H4 (cell line): Measurements from ENCODE around the gene PRKCE. TPM values are rescaled to one million over a fixed set of nuclear protein-coding genes. Genes with fewer than 3 reads are reported as not detected.

Experiments
- DNase-seq: peaks from one replicate; pipeline ENCODE4 v3.0.0-alpha.2; 2015; ENCODE audit warnings: low spot score
- total RNA-seq: library from RNA; depleted of rRNA; stranded (reverse); fragments of >200 nt; shearing (Covaris generic); gene quantifications from 2 replicates; pipeline ENCODE4 v1.2.3, GENCODE V29; 2014

Gene PRKCE
- total RNA-seq, 1 experiment from 2014 or later, result 22.4 TPM

- DNase-seq, result no peak
Observed at GRCh38 chr2:45834372-45834771, 182.9 kb downstream of the PRKCE start.

DNA sequence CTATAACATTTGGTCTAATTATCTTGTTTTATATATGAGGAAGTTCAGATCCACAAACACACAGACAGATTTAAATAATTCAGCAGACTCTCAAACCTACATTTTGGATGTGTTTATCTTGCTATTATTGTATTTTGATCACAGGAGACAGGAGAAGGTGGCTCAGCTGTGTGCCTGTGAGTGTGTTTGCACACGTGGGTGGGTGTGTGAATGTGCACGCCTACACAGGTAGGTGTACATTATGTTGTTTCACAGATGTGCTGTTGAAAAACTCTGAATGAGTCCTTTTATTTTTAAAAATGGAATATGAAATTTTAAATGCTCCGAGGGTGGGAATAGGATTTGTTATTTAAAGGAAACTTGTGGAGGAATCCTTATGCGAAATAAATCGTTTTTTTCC lies 183.4 kb downstream of the PRKCE start:
- DNase-seq, result no peak

GRCh38 chr2:45836316-45836715 lies 184.8 kb downstream of the PRKCE start:
- no peak for DNase-seq

DNA sequence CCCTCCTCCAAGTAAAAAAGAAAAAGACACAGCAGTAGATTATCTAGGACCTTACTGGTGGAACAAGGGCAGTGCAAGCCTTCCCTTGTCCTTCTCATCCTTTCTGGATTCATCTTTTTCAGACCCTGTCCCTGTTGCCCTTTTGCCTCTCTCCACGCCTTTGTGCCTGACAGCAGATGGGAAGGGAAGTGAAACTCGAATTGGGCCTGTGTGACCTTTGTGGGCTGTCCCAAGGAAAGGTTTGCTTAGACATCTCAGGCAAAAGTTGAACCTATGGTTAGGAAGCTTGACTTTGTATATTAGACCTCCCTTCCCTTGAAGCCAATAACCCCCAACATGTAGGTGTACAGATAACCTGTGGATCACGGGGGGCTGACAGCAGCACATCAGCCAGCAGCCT lies 185.3 kb downstream of the PRKCE start:
- no peak for DNase-seq

DNA sequence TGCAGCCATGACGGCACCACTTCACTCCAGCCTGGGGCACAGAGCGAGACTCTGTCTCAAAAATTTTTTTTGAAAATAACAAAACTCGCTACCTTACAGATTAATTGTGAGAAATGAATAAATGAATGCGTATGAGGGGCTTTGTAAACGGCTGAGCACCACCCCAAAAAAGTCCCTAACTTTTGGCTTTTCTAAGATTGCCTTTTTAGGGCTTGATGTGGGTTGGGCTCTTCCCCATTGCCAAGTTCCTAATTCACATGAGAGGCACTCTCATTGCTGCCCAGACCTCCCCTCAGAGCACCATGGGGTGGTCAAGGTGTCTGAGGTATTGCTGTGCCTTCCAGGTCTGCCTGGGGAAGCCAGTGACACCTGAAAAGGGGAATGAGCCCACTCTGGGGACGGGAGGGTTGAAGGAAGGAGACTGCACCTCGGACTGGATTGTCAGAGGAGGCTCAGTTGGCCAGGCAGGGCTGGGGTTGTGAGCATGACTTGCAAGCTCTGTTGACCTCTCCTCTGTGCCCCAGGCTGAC lies 186.4 kb downstream of the PRKCE start:
- DNase-seq, result no peak

GRCh38 chr2:45839508-45840251 lies 188.2 kb downstream of the PRKCE start:
- no peak for DNase-seq

DNA sequence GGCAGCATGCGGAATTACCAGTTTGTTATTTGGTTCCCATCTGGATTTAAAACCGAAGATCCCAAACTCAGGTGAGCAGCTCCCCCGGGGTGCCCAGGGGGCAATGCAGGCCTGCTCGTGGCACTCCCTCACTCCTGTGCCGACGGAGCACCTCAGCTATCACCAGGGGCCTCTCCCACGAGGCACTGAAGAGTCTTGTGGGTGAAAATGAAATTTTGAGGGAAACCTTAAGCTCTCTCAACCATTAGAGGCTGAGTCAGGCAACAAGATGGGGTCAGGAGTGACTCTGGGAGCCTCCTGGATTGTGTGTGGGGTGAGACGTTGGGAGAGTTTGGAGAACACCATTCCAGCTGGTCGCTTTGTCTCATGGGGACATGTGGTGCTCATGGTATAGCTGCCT lies 189.0 kb downstream of the PRKCE start:
- DNase-seq, result no peak

- no peak for DNase-seq
Observed at GRCh38 chr2:45841752-45842407, 190.4 kb downstream of the PRKCE start.

GRCh38 chr2:45843136-45843535 lies 191.7 kb downstream of the PRKCE start:
- no peak for DNase-seq

DNA sequence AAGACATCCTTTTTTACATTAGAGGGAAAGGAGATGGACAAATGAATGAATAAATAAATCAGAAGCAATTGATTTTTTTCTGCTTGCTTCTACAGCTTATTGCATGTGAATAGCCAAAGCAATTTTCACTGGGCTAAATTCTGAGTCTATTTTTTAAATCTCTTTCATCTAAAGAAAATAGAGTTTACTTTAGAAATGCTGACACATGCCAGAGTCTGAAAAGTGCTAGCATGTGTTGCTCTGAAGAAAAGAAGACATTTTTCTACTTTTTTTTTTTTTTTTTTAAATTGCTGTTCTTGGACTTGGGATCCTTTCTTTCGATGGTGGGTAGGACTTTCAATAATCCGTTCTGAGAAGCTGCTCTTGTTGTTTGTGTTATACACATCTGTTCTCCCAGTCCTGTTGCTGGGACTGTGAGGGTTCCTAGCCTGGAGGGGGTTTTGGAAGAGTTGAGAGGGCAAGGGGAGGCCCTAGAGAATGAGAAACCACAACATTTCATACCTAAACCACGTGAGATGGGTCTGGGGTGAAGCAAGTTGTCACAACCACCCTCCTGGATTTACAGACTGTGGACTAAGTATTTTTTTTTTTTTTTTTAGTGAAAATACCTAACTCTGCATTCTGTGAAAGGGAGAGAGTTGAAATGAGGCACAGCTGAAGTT lies 193.5 kb downstream of the PRKCE start:
- no peak for DNase-seq

- no peak for DNase-seq
Observed at GRCh38 chr2:45845566-45845965, 194.1 kb downstream of the PRKCE start.

DNA sequence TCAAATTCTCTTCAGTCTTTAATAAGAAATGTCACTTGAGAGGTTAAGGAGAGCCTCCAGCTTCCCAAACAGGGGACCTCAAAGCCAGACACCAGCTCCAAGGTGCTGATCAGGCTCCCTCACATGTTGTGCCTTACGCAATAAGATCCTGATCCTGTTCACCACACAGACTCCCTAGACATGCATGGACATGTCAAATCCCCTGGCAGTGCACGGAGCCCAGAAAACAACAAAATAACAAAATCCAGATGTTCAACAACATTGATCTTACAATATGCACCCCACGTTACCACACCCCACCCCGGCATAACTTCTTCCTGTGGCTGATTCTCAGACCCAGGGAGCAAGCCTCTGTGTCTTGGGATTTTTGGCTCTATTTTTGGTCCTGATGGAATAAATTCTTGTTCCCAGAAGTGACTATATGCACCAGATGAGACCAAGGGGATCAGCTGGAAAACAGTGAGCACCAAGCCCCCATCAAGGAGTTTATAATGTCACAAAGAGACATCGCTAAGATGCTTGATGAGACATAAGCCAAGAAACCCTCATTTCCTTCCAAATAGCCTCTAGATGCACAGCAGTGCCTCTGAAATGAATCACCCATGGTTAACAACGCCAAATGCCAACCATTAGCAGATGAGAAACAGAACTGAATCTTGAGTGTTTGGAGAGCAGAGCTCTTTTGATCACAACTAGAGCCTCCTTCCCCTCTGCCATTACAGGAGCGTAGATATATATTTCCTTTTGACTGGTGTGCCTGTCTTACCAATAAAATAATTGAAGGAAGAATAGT lies 198.2 kb downstream of the PRKCE start:
- DNase-seq, result no peak

DNA sequence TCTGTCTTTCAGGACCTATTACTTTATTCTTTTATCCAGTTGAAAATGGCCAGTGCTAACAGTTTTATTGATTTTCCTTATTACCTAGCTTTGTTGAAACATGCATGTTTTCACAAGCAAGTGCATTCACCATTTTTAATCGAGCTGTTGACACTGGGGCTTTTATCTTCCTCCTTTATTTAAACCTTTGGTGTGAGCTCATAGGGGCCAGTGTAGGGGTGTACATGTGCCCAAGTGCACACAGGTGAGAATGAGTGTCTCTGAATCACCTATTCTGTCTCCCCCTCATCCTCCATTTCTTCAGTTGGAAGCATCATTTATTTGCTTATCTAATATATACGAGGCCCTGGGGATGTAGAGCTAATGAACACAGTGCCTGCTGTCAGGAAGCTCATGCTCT lies 199.1 kb downstream of the PRKCE start:
- DNase-seq, result no peak

- no peak for DNase-seq
Observed at GRCh38 chr2:45851111-45851510, 199.6 kb downstream of the PRKCE start.

GRCh38 chr2:45851576-45852304 lies 200.3 kb downstream of the PRKCE start:
- peak; percentile 23 for DNase-seq

DNA sequence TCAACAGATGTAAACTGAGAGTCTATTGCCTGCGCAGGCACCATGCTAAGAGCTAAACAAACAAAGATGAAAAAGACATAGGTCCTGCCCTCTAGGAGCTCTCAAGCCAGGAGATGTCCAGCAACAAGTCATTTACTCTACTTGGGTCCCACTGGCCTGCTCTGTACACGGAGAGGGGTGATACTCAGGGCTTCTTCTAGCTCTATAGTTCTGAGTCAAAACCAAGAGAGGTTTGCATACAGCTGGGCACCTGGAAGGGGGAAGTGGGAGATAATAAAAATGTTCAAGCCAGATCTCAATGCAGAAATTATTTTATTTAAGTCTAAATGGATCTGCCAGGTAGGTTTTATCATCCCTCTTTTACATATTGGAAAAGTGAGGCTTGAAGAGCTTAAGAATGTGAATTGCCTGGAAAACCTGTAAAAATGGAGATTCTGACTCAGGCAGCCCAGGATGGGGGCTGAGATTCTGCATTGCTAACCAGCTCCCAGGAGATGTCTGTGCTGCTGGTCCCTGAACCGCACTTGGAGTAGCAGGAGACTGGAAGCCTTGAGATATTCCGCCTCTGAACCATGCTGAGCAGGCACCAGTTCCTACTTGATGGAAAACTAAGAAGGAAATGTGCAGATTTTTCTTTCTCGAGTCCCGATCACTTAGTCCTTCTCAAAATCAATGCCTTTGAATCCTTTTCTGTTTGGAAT lies 201.1 kb downstream of the PRKCE start:
- DNase-seq, result no peak

GRCh38 chr2:45855374-45855773 lies 203.9 kb downstream of the PRKCE start:
- no peak for DNase-seq

DNA sequence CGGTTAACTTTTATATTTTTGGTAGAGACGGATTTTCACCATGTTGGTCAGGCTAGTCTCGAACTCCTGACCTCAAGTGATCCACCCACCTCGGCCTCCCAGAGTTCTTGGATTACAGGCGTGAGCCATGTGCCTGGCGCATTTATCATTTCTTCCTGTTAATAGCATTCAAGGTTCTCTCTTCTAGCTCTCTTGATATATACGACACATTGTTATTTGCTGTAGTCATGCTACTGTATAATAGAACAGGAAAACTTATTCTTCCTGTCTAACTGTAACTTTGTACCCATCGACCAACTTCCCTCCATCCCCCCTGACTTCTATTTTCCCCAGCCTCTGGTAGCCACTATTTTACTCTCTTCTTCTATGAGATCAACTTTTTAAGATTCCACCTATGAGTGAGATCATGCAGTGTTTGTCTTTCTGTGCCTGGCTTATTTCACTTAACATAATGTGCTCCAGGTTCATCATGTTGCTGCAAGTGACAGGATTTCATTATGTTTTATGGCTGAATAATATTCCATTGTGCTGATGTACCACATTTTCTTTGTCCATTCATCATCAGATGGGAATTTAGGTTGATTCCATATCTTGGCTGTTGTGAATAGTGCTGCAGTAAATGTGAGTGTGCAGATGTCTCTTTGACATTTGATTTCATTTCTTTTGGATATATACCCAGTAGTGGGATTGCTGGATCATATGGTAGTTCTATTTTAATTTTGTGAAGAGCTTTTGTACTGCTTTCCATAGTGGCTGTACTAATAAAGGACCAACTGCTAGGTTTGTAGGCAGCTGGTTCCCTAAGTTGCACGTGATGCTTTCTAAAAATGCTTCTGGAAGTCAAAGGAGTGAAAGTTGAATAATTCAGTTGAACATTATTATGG lies 205.2 kb downstream of the PRKCE start:
- DNase-seq, result no peak

DNA sequence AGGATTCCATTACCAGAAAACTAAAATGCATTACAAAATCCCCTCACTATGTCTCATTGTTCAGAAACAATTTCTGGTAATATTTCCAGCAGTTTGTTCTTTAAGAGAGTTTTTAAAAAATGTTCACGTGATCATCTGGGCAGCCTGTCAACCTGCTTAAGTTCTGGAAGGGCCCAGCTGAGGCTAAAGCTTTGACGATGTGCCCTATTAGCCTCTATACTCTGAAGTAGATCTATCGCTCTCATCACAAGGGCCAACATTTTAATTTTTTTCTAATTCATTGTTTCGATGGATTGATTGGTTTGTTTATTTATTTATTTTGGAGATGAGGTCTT lies 205.8 kb downstream of the PRKCE start:
- DNase-seq, result no peak
